Measurements from ENCODE around the gene C10orf67. TPM values are rescaled to one million over a fixed set of nuclear protein-coding genes. Genes with fewer than 3 reads are reported as not detected.

Gene C10orf67
- total RNA-seq, 1 donor from 2014 or later: not detected

DNA sequence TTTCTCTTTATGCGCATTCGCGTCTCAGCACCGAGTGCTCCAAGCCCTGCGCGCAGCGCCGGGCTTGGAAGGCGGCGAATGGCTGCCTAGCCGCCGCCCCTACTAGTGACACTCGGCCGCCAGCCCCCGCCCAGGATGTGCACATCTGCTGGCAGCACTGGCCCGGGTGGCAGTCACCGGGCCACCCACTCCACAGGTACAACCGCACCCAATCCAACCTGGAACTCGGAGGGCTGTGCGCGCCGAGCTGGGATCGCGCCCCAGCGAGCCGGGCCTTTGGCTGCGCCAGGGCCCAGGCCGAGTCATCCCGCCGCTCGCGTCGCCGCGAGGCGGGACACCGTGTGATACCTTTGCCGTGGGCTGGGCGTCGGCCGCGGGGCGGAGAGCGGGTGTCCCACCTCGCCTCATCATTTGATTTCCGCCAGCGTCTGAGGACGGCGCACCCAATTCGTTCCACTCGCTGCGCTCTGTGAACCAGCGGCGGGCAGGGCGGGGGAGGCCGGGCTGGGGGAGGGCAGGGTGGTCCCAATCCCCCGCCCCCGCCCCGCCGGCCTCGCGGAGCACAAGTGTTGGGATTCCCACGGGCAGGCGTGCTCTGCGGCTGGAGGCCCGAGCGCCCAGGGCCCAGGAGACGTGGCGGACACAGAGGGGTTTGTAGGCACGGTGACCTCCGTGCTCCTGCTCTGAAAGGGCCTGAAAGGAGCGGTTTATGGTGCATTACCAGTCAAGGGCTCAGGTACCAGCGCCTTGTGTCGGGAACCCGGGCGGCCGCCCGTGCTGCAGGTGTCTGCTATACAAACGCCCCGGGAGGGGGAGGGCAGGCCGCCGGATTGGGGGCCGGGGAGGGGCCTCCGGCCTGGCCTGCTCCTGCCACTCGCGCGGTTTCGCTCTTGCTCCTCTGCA lies 170.3 kb downstream of the C10orf67 start:
- DNase-seq (ENCODE audit: low read depth, low spot score): no peak

DNA sequence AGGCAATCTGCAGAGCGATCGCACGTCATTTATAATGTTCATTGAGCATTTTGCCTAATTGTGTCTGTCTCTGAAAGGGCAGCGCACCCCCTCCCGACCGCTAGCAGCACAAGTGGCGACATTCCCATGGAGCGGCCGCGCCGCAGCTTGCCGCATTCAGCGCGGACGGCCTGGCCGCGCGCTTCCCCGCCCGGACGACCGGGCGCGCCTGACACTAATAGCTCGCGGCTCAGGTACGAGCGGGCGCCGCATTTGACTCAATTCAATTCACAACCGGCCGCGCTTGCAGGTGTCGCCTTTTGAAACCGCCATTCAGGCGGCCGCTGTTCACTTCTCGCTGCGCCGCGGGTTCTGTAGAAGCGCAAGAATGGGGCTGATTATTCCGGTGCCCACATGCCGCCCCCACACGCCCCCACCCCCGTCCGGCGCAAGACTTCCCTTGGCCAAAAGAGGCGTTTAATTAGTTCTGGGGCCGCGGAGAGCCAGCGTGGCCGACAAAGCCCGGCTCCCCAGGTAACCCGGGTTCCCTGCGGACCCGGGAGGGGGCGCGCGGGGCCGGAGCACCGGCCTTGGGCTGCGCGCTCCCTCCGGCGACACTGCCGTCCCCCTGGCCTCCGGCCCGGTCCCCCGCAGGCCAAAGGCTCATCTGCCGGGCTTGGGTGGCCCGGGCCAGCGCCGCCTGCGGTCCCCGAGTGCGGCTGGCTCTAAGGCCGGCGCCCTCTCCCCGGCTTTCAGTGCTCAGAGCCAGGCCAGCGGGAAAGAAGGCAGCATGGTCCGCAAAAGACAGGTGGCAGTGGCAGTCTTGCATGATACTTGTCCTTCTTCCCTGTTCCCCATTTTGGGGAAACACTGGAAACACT lies 171.2 kb downstream of the C10orf67 start:
- no peak for DNase-seq (ENCODE audit: low read depth, low spot score)

DNA sequence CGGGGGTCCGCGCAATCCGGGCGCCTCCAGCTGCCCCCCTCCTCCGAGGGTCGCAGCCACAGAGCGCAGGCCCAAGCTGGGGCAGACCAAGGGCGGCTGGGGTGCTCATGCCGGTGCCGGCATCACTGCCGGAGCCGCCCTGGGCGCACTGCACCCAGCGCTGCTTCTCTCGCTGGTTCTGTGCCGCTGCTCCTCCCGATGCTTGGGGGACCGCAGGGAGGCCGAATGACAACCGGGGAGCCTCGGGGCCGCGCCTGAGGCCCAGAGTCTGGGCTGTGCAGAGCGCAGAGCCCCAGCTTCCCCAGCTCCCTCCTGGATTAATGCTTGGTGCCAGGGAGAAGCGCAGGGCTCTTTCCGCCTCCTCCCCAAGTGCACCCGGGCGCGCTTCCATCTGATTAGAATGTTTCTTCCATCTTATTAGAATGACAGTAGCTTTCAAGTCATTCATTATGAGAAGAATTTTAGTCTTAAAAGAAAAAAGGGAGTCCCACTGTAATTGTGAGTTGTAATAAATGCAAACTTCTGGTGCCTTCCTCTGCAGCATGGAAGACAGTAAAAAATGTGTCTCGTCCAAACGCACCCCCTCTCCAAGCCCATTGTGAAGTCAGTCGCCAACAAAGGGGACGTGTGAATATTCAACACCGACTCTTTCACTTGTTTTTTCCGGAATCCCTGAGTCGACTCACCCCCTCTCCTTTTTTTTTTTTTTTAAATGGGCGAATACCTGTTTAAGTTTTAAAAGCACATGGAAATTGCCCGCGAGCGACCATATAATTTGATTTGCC lies 172.0 kb downstream of the C10orf67 start:
- no peak for DNase-seq (ENCODE audit: low read depth, low spot score)

DNA sequence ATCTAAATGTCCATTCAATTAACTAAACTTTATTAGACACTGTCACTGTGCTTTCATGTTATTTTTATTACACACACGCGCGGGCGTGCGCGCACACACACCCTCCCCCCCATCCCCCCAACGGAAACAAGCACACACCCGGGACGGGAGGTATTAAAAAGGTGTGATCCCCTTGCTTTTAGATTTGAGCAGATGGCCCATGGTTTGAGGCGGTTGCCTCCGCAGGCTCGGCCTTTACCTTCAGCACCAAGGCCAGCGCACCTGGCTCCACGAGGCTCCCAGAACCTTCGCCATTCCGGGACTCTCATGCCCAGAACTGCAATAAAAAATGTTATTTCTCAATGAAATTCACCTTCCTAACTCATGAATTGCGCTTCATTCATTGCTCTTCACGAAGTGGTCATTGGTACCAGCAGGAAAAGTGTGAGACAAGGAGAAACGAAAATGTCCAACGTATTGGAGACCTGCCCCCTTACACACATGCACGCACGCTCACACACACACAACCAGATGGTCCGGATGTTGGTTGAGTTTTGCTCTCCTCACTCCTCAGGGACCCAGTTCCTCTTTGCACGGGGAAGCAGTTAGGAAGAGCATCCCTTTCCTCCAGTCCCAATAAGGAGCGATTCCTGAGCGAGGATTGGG lies 173.2 kb downstream of the C10orf67 start:
- DNase-seq (ENCODE audit: low read depth, low spot score): no peak

DNA sequence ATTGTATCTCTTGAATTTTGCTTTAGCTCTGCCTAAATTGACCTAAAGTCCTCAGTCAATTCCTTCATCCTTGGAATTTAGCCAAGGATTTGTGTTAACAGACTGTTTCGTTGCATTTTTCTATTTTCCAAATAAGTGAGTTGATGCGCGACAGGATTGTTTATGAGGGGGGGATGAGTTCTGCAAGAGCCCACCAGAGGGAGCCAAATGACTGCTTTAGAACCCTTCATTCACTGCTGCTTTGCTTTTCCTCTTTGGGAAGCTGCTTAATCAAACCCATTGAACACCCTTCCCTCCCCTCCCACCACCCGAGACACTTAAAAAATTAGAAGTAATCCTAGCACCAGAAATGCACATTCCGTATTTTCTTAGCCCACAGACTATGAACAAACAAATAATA lies 186.2 kb downstream of the C10orf67 start:
- DNase-seq (ENCODE audit: low read depth, low spot score): peak; percentile 10

DNA sequence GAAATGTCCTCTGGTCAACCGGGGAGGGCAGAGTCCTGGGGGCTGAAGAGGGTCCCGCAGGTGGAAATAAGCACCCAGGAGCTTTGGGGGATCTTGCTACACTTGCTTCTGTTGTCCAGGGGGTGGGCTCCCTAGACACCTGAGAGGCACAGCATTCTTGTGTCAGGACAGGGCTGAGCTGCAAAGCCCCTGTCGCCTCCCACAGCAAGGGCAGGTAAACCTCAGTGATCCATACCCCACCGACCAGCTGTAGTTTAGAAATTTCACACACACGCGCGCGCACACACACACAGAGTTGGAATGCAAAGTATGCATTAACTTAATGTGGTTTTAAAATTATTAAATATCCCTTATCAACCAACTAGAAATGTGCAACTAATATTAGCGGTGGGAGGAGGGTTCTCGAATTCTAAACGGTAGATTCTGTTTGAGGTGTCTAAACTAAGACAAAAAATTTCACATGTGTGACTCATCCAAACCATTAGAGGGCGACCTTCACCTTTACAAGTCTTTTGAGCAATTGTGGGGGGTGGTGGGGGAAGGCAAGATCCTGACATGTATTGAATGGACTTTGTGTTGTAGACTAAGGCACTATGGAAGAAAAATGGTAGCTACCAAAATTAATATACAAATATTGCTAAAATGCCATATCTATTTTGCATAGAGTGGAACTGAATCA lies 186.8 kb downstream of the C10orf67 start:
- DNase-seq (ENCODE audit: low read depth, low spot score): no peak

DNA sequence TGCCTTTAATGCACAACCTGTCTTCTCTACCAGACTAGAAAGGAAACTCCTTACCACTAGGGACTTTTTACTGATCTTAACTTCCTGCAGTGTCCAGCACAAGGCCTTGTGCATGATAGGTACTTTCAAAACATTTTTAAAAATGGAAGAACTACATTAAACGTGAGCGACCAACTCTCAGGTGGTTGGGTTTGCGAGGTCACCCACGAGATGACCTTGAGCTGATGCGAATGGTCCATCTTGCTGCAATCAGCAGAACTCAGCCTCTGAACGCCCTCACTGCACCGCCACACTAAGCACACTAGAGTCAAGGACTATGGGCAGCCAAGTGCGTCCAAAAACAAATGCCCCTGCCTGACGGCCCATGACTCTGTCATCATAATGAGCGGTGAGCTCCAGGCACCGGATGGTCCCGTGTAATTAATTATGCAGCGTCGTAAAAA lies 187.3 kb downstream of the C10orf67 start:
- no peak for DNase-seq (ENCODE audit: low read depth, low spot score)

DNA sequence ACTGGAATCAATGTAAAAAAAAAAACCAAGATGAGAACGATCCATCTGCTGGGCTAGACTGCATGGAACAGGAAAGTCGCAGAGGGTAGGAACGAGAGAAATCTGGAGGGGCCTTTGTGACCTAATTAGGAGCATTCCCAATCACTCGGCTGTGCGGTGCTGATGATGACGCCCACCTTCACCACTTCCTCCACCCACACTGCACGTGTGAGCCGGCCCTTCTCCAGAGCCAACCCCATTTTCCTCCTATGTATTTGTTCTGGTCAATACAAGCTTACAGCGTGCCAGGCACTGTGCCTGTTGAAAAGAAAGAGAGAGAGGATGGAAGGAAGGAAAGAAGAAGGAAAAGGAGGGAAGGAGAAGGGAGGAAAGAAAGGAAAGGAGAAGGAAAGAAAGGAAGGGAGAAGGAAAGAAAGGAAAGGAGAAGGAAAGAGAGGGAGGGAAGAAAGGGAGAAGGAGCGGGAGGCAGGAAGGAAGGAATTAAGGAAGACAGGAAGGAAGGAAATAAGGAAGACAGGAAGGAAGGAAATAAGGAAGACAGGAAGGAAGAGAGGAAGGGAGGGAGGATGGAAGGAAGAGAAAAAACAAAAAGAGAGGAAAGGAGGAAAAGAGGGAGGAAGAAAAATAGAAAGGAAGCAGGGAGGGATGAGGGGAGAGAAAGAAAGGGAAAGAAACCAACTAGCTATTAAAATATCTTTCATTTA lies 188.0 kb downstream of the C10orf67 start:
- no peak for DNase-seq (ENCODE audit: low read depth, low spot score)

DNA sequence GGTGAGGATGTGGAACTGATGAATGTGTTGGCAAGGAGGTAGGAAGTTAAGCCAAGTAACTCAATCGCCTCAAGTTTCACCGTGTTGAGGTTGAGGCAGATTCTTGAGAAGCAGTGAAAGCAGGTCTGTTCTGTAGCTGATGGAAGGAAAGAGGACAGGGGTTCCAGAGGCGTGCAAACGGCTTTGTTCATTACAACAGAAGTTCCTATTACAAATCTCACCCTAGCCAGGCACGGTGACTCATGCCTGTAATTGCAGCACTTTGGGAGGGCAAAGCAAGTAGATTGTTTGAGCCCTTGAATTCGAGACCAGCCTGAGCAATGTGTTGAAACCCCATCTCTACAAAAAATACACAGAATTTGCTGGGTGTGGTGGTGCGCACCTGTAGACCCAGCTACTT lies 189.4 kb downstream of the C10orf67 start:
- DNase-seq (ENCODE audit: low read depth, low spot score): no peak

Other genes starting within 250 kb of the C10orf67 start
- gene MSRB2, start 249.2 kb downstream of the C10orf67 start, total RNA-seq: 6.4 and 9.0 TPM in 2 replicates
- not detected in 2 replicates for gene PTF1A, start 152.5 kb downstream of the C10orf67 start, total RNA-seq
- gene OTUD1, start 94.3 kb upstream of the C10orf67 start, total RNA-seq: 3.9 and 4.9 TPM in 2 replicates